ENCODE measurements around the gene BCL2. TPM values are rescaled to one million over a fixed set of nuclear protein-coding genes. Genes with fewer than 3 reads are reported as not detected.

The BCL2 gene
- total and polyA plus RNA-seq, 5 donors: 2.7 to 7.7 (median 4.0) TPM

GRCh38 chr18:63175264-63175663 lies 144.3 kb downstream of the BCL2 start:
- Histone ChIP-seq H3K9me3 (ENCODE audit: control insufficient read depth, low read length) (no peaks in the 10 kb centered on the region), H3K4me1 (ENCODE audit: control insufficient read depth, insufficient read depth, low read length) (peaks cover 5% of the 10 kb centered on the region), H3K27ac (ENCODE audit: low read length) (no peak overlapping the region), H3K4me3 (ENCODE audit: low read length) (no peak overlapping the region), H3K27me3 (ENCODE audit: control insufficient read depth, insufficient read depth) (no peaks in the 10 kb centered on the region)
- intact Hi-C loops (cut with DNase I): no loop called here
- ATAC-seq (no peak), DNase-seq (no peak)
- 87% methylated on average over 2 of the region's 2 CpGs for WGBS

GRCh38 chr18:63173983-63174382 lies 145.6 kb downstream of the BCL2 start:
- Histone ChIP-seq H3K27me3 (ENCODE audit: control insufficient read depth, insufficient read depth) (no peaks in the 10 kb centered on the region), H3K9me3 (ENCODE audit: control insufficient read depth, low read length) (no peaks in the 10 kb centered on the region), H3K27ac (ENCODE audit: low read length) (no peak overlapping the region), H3K4me3 (ENCODE audit: low read length) (no peak overlapping the region), H3K4me1 (ENCODE audit: control insufficient read depth, insufficient read depth, low read length) (peaks cover under 1% of the 10 kb centered on the region)
- intact Hi-C loops (cut with DNase I): no loop called here
- WGBS: 97% methylated on average over 2 of the region's 2 CpGs
- ATAC-seq (no peak), DNase-seq (no peak)

GRCh38 chr18:63169853-63170252 lies 149.7 kb downstream of the BCL2 start:
- Histone ChIP-seq H3K9me3 (ENCODE audit: control insufficient read depth, low read length) (no peaks in the 10 kb centered on the region), H3K27me3 (ENCODE audit: control insufficient read depth, insufficient read depth) (no peaks in the 10 kb centered on the region), H3K4me3 (ENCODE audit: low read length) (no peak overlapping the region), H3K27ac (ENCODE audit: low read length) (no peak overlapping the region), H3K4me1 (ENCODE audit: control insufficient read depth, insufficient read depth, low read length) (no peaks in the 10 kb centered on the region)
- 98% methylated on average over 5 of the region's 5 CpGs for WGBS
- DNase-seq (no peak), ATAC-seq (no peak)
- intact Hi-C loops (cut with DNase I): no loop called here

- intact Hi-C loops (cut with DNase I): no loop called here
- no peak for DNase-seq
- H3K27me3 ChIP-seq (ENCODE audit: control insufficient read depth, insufficient read depth): no peaks in the 10 kb centered on the region
- no peaks in the 10 kb centered on the region for H3K9me3 ChIP-seq (ENCODE audit: control insufficient read depth, low read length)
- ATAC-seq: no peak
- H3K4me1 ChIP-seq (ENCODE audit: control insufficient read depth, insufficient read depth, low read length): no peaks in the 10 kb centered on the region
- WGBS: 78% methylated on average over 5 of the region's 5 CpGs
- H3K27ac ChIP-seq (ENCODE audit: low read length): no peak overlapping the region
- H3K4me3 ChIP-seq (ENCODE audit: low read length): no peak overlapping the region
These were observed 151.3 kb downstream of the BCL2 start for GRCh38 chr18:63168287-63168686.

DNA sequence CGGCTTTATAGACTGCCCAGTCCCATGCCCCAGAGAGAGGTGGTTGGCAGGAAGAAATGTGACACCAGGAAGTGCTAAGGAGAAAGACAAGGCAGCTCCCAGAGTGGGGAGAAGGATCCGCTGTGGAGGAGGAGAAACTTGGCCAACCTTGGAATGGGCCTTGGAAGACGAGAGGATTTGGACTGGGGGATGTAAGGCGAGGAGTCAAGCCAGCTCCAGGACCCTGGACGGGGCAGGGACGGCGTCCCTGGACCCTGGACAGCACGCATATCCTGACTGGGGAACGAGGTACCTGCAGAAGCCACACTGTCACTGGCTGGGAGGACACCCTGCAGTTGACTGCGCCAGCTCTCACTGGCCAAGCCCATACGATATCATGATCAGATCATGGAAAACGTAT lies 153.4 kb downstream of the BCL2 start:
- 95% methylated on average over 12 of the region's 12 CpGs for WGBS
- intact Hi-C loops (cut with DNase I): no loop called here

GRCh38 chr18:63164396-63164795 lies 155.2 kb downstream of the BCL2 start:
- no peaks in the 10 kb centered on the region for H3K27me3 ChIP-seq (ENCODE audit: control insufficient read depth, insufficient read depth)
- WGBS: 95% methylated on average over 1 of the region's 1 CpG
- no peaks in the 10 kb centered on the region for H3K9me3 ChIP-seq (ENCODE audit: control insufficient read depth, low read length)
- DNase-seq (no peak), ATAC-seq (no peak)
- H3K27ac ChIP-seq (ENCODE audit: low read length): no peak overlapping the region
- peaks cover 11% of the 10 kb centered on the region for H3K4me1 ChIP-seq (ENCODE audit: control insufficient read depth, insufficient read depth, low read length)
- intact Hi-C loops (cut with DNase I): no loop called here
- no peak overlapping the region for H3K4me3 ChIP-seq (ENCODE audit: low read length)

More for the DNA sequence above, 153.4 kb downstream of the BCL2 start:
- Histone ChIP-seq H3K4me3 (ENCODE audit: low read length) (no peak overlapping the region), H3K4me1 (ENCODE audit: control insufficient read depth, insufficient read depth, low read length) (peaks cover 9% of the 10 kb centered on the region), H3K27me3 (ENCODE audit: control insufficient read depth, insufficient read depth) (no peaks in the 10 kb centered on the region), H3K9me3 (ENCODE audit: control insufficient read depth, low read length) (no peaks in the 10 kb centered on the region), H3K27ac (ENCODE audit: low read length) (no peak overlapping the region)
- ATAC-seq: no peak
- no peak for DNase-seq

- Histone ChIP-seq H3K9me3 (ENCODE audit: control insufficient read depth, low read length) (no peaks in the 10 kb centered on the region), H3K4me3 (ENCODE audit: low read length) (no peak overlapping the region), H3K27ac (ENCODE audit: low read length) (no peak overlapping the region), H3K27me3 (ENCODE audit: control insufficient read depth, insufficient read depth) (no peaks in the 10 kb centered on the region), H3K4me1 (ENCODE audit: control insufficient read depth, insufficient read depth, low read length) (peaks cover 11% of the 10 kb centered on the region)
- intact Hi-C loops (cut with DNase I): no loop called here
- ATAC-seq (no peak), DNase-seq (no peak)
- 77% methylated on average over 7 of the region's 7 CpGs for WGBS
These were observed 157.1 kb downstream of the BCL2 start for GRCh38 chr18:63162271-63163014.

DNA sequence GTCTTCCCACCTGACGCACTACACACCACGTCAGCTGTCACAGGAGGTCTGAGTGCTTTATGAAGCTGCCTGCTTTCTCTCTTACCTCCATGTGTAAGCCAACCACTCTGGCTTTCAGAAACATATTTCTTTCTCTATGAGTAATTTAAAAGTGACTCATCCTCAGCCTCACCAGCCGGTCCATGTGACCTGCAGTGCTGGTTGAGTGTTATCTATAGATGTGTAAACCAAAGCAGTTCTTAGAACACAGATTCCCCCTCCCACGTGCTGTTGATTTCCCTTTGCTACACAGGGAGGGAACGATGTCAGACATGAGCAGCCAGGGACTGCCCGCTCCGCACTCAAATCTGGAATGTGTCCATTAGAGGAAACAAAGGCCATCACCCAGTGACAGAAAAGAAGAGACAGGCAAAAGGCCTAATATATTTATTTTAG lies 157.8 kb downstream of the BCL2 start:
- Histone ChIP-seq H3K27me3 (ENCODE audit: control insufficient read depth, insufficient read depth) (no peaks in the 10 kb centered on the region), H3K27ac (ENCODE audit: low read length) (peak overlapping the region; percentile 71), H3K4me1 (ENCODE audit: control insufficient read depth, insufficient read depth, low read length) (peaks cover 11% of the 10 kb centered on the region), H3K9me3 (ENCODE audit: control insufficient read depth, low read length) (no peaks in the 10 kb centered on the region), H3K4me3 (ENCODE audit: low read length) (no peak overlapping the region)
- DNase-seq (peak in 2 of 3 donors; percentile 62 to 67), ATAC-seq (peak; percentile 84 to 93)
- WGBS: 26% methylated on average over 7 of the region's 7 CpGs
- intact Hi-C loops (cut with DNase I): no loop called here

- Histone ChIP-seq H3K4me1 (ENCODE audit: control insufficient read depth, insufficient read depth, low read length) (peaks cover 11% of the 10 kb centered on the region), H3K4me3 (ENCODE audit: low read length) (no peak overlapping the region), H3K27ac (ENCODE audit: low read length) (peak overlapping the region; percentile 71), H3K9me3 (ENCODE audit: control insufficient read depth, low read length) (no peaks in the 10 kb centered on the region), H3K27me3 (ENCODE audit: control insufficient read depth, insufficient read depth) (no peaks in the 10 kb centered on the region)
- WGBS: 71% methylated on average over 7 of the region's 7 CpGs
- intact Hi-C loops (cut with DNase I): no loop called here
- ATAC-seq: no peak
- DNase-seq: no peak
These were observed 158.4 kb downstream of the BCL2 start for GRCh38 chr18:63161032-63161760.

- DNase-seq (no peak), ATAC-seq (no peak)
- Histone ChIP-seq H3K9me3 (ENCODE audit: control insufficient read depth, low read length) (no peaks in the 10 kb centered on the region), H3K27ac (ENCODE audit: low read length) (no peak overlapping the region), H3K27me3 (ENCODE audit: control insufficient read depth, insufficient read depth) (no peaks in the 10 kb centered on the region), H3K4me1 (ENCODE audit: control insufficient read depth, insufficient read depth, low read length) (peaks cover 11% of the 10 kb centered on the region), H3K4me3 (ENCODE audit: low read length) (no peak overlapping the region)
- intact Hi-C loops (cut with DNase I): no loop called here
- WGBS: 85% methylated on average over 13 of the region's 13 CpGs
These were observed 159.2 kb downstream of the BCL2 start for GRCh38 chr18:63160172-63160995.

- intact Hi-C loops (cut with DNase I): loop anchor here in 3 of 4 donors (5.0 to 10.0 kb wide), 2 partner anchors 135 to 142 kb away; no protein-coding TSS in a partner anchor
- ATAC-seq (no peak), DNase-seq (no peak)
- peaks cover 11% of the 10 kb centered on the region for H3K4me1 ChIP-seq (ENCODE audit: control insufficient read depth, insufficient read depth, low read length)
- 93% methylated on average over 9 of the region's 9 CpGs for WGBS
- H3K9me3 ChIP-seq (ENCODE audit: control insufficient read depth, low read length): no peaks in the 10 kb centered on the region
- no peak overlapping the region for H3K27ac ChIP-seq (ENCODE audit: low read length)
- no peaks in the 10 kb centered on the region for H3K27me3 ChIP-seq (ENCODE audit: control insufficient read depth, insufficient read depth)
- H3K4me3 ChIP-seq (ENCODE audit: low read length): no peak overlapping the region
These were observed 160.0 kb downstream of the BCL2 start for GRCh38 chr18:63159590-63159989.

Measured in right cardiac atrium (tissue), 5 donors.